Neuronal stem cell (in vitro differentiated cells): ENCODE data around the gene RAB11FIP3. TPM values are rescaled to one million over a fixed set of nuclear protein-coding genes. Genes with fewer than 3 reads are reported as not detected.

Experiments used
- DNase-seq: peaks from one replicate; pipeline ENCODE4 v3.0.0-alpha.2; 2013; ENCODE audit warnings: low spot score
- H2AFZ ChIP-seq: one replicate; pipeline ENCODE4 v1.6.1; 2013; ENCODE audit warnings: mild to moderate bottlenecking, low read length, inconsistent platforms
- H2AK5ac ChIP-seq: 2 replicates; pipeline ENCODE4 v1.6.1; 2013; ENCODE audit warnings: low read depth, mild to moderate bottlenecking, inconsistent platforms, low read length, moderate library complexity, mixed read lengths
- H2BK120ac ChIP-seq: 2 replicates; pipeline ENCODE4 v1.6.1; 2013; ENCODE audit warnings: low read depth, mild to moderate bottlenecking, inconsistent platforms, low read length, moderate library complexity, mixed read lengths
- H2BK12ac ChIP-seq: one replicate; pipeline ENCODE4 v1.6.1; 2013; ENCODE audit warnings: low read length, inconsistent platforms
- H2BK15ac ChIP-seq: 2 replicates; pipeline ENCODE4 v1.6.1; 2013; ENCODE audit warnings: mild to moderate bottlenecking, low read length, inconsistent platforms, mixed read lengths
- H2BK5ac ChIP-seq: one replicate; pipeline ENCODE4 v1.6.1; 2013; ENCODE audit warnings: inconsistent platforms, mild to moderate bottlenecking, low read length, moderate library complexity
- H3K14ac ChIP-seq: one replicate; pipeline ENCODE4 v1.6.1; 2013; ENCODE audit warnings: low read length, inconsistent platforms
- H3K18ac ChIP-seq: 2 replicates; pipeline ENCODE4 v1.6.1; 2013; ENCODE audit warnings: low read length, inconsistent platforms
- H3K23ac ChIP-seq: 2 replicates; pipeline ENCODE4 v1.6.1; 2013; ENCODE audit warnings: low read depth, mild to moderate bottlenecking, mixed read lengths, low read length, inconsistent platforms; ENCODE audit not compliant: poor library complexity
- H3K27ac ChIP-seq: replicated peaks from 3 replicates; pipeline ENCODE4 v1.5.1; 2013; ENCODE audit warnings: low read length, inconsistent platforms
- H3K27me3 ChIP-seq, 3 experiments: 2 replicates each; pipeline ENCODE4 v1.6.1; 2013; ENCODE audit warnings: low read length in 3 of 3, mild to moderate bottlenecking in 2 of 3, inconsistent platforms in 1 of 3, low read depth in 1 of 3, mixed read lengths in 1 of 3, moderate library complexity in 1 of 3; ENCODE audit not compliant: control insufficient read depth in 3 of 3, insufficient read depth in 3 of 3
- H3K36me3 ChIP-seq, 2 donors: replicated peaks in 1 of 2; 2 replicates each; pipeline ENCODE4 v1.6.1; 2013; ENCODE audit warnings: low read length in 2 of 2; ENCODE audit not compliant: control insufficient read depth in 2 of 2, insufficient read depth in 2 of 2
- H3K4ac ChIP-seq: 2 replicates; pipeline ENCODE4 v1.6.1; 2013; ENCODE audit warnings: inconsistent platforms, mild to moderate bottlenecking, low read length, moderate library complexity
- H3K4me1 ChIP-seq, 2 donors: 1 replicate in 1 of 2; 2 replicates in 1 of 2; pipeline ENCODE4 v1.6.1; 2013; ENCODE audit warnings: low read length in 2 of 2, low read depth in 1 of 2; ENCODE audit not compliant: control insufficient read depth in 2 of 2, insufficient read depth in 1 of 2
- H3K4me2 ChIP-seq: one replicate; pipeline ENCODE4 v1.6.1; 2013; ENCODE audit warnings: mild to moderate bottlenecking, low read length, inconsistent platforms; ENCODE audit not compliant: insufficient read depth, poor library complexity, severe bottlenecking
- H3K4me3 ChIP-seq, 2 donors: 2 replicates each; pipeline ENCODE4 v1.5.1; 2013; ENCODE audit warnings: low read length in 2 of 2, mild to moderate bottlenecking in 2 of 2, inconsistent platforms in 1 of 2, moderate library complexity in 1 of 2
- H3K79me1 ChIP-seq: one replicate; pipeline ENCODE4 v1.6.1; 2013; ENCODE audit warnings: low read depth, mild to moderate bottlenecking, inconsistent platforms, low read length, moderate library complexity
- H3K9ac ChIP-seq: one replicate; pipeline ENCODE4 v1.6.1; 2013; ENCODE audit warnings: mild to moderate bottlenecking, low read depth, low read length, inconsistent platforms; ENCODE audit not compliant: poor library complexity
- H3K9me3 ChIP-seq, 2 donors: replicated peaks in 1 of 2; 2 replicates each; pipeline versions ENCODE3 to v1.6.1; 2013; ENCODE audit warnings: low read length in 2 of 2, mild to moderate bottlenecking in 2 of 2, inconsistent platforms in 1 of 2, low read depth in 1 of 2, mixed read lengths in 1 of 2, moderate library complexity in 1 of 2; ENCODE audit not compliant: control insufficient read depth in 2 of 2, insufficient read depth in 1 of 2
- H4K8ac ChIP-seq: one replicate; pipeline ENCODE4 v1.6.1; 2013; ENCODE audit warnings: low read depth, mild to moderate bottlenecking, inconsistent platforms, low read length, moderate library complexity
- H4K91ac ChIP-seq: one replicate; pipeline ENCODE4 v1.6.1; 2013; ENCODE audit warnings: low read length, low read depth, mild to moderate bottlenecking, inconsistent platforms; ENCODE audit not compliant: poor library complexity
- WGBS, 2 donors: extraction: QIAGEN DNeasy Blood & Tissue Kit; methylation state at CpG; one replicate each; pipeline ENCODE4 v1.1.7; 2013; ENCODE audit warnings: missing lambda C conversion rate in 2 of 2, mixed read lengths in 1 of 2; ENCODE audit not compliant: insufficient read length in 2 of 2, insufficient replicate concordance in 1 of 2; ENCODE audit errors: extremely low coverage in 2 of 2; 5-methylcytosine and 5-hydroxymethylcytosine counted together
- polyA plus RNA-seq, 2 experiments: library from polyadenylated mRNA; stranded (reverse); fragments of 200-250 nt; gene quantifications; one replicate each; pipeline ENCODE4 v1.2.3, GENCODE V29; 2013

RAB11FIP3 gene, protein sequence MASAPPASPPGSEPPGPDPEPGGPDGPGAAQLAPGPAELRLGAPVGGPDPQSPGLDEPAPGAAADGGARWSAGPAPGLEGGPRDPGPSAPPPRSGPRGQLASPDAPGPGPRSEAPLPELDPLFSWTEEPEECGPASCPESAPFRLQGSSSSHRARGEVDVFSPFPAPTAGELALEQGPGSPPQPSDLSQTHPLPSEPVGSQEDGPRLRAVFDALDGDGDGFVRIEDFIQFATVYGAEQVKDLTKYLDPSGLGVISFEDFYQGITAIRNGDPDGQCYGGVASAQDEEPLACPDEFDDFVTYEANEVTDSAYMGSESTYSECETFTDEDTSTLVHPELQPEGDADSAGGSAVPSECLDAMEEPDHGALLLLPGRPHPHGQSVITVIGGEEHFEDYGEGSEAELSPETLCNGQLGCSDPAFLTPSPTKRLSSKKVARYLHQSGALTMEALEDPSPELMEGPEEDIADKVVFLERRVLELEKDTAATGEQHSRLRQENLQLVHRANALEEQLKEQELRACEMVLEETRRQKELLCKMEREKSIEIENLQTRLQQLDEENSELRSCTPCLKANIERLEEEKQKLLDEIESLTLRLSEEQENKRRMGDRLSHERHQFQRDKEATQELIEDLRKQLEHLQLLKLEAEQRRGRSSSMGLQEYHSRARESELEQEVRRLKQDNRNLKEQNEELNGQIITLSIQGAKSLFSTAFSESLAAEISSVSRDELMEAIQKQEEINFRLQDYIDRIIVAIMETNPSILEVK
- polyA plus RNA-seq (2013, experiment 1 of 2), result 24.4 TPM
- 24.0 TPM for polyA plus RNA-seq (2013, experiment 2 of 2)

DNA sequence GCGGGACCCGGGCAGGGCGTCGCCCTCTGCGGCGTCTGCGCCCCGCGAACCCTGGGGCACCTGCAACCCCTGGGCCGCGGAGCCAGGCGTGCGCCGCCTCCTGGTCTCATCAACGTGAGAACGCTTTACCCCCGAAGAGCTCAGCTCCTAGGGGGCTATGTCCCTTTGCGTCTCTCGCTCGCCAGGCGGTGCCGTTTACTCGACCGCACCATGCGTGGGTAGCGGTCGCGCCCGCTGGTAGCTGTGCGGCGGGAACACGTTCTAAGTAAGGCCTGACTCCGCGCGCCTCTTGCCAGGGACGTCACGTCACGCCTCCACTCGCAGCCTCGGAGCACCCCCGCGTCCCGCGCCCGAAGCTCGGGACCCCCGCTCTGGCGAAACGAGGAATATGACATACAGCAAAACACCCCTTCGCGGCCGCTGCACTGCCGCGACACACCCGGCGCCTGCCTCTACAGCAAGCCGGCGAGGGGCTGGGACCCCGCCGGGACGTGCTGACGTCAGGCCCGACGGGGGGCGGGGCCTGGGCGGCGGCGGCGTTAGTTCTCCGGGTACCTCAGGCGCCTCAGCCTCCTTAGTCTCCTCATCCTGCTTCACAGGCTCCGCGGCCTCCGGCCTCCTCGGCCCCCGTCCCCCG lies at the start of gene RAB11FIP3:
RAB11FIP3 (plus strand) TSS at position 568 of the 637 bp plus-strand sequence. CDS start 358 bp downstream, outside the sequence.
- Histone ChIP-seq H3K14ac (peak within 1 kb of the TSS; percentile 82), H3K9ac (peak within 1 kb of the TSS; percentile 96), H2BK5ac (peak within 1 kb of the TSS; percentile 66), H3K4me1 (peaks cover 7 to 14% of the 10 kb centered on the region in 2 donors), H3K27me3 (peaks cover 11 to 18% (median 12%) of the 10 kb centered on the region in 3 experiments), H3K36me3 (peaks cover 4 to 30% of the 10 kb centered on the region in 2 donors), H3K4me2 (peak within 1 kb of the TSS; percentile 100), H2BK120ac (no peak within 1 kb of the TSS), H2BK15ac (peak within 1 kb of the TSS; percentile 98), H3K79me1 (peaks cover 15% of the 10 kb centered on the region), H2AK5ac (peak within 1 kb of the TSS; percentile 98), H2BK12ac (no peak within 1 kb of the TSS), H3K27ac (peak within 1 kb of the TSS; percentile 54), H3K23ac (peak within 1 kb of the TSS; percentile 100), H3K9me3 (no peaks in the 10 kb centered on the region), H3K4ac (peak within 1 kb of the TSS; percentile 76), H3K4me3 (peak within 1 kb of the TSS; percentile 87 to 99), H3K18ac (peak within 1 kb of the TSS; percentile 95), H2AFZ (peak within 1 kb of the TSS; percentile 98), H4K91ac (no peak within 1 kb of the TSS), H4K8ac (peak within 1 kb of the TSS; percentile 65)
- no CpG with 5 or more reads among the region's 77 CpGs for WGBS, 2 donors
- peak; percentile 84 for DNase-seq

DNA sequence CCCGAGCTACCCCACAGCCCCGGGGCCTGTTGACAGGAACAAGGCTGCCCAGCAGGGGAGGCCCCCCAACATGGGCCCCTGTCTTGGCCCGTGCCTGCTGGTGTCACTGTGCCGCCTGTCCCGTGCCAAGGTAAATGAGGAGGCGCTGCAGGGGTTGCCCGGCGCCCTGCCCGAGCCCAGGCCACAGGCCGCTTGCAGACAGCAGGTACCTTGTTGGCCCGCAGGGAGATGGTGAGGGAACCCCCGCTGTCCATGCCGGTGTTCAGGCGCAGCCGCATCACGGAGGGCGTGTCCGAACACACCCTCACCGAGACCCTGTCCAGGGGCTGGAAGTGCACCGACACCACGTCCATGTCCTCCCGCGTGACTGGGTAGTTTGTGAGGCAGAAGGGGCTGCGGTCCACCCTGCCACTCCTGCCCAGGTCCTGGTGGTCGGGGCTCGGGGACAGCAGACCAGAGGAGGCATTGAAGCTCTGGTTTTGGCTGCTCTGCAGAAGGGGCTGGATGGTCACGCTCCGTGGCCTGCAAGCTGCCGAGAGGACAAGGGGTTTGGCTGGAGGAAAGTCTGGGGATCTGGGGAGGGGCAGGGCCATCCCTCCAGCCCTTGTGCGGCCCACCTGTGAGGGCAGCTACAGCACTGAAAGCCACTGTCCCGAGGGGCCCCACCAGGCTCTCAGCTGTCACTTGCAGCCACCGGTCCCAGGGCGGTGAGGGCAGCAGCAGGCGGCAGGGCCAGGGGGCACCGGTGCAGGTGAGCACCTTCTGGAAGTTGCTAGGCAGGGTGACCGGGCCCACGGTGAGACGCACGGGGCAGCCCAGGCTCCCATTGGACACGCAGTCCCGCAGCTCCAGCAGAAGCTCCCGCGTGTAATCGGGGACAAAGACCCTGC lies 49.3 kb upstream of the RAB11FIP3 start:
- H3K23ac ChIP-seq, result no peak overlapping the region
- H2BK12ac ChIP-seq, result no peak overlapping the region
- no peak overlapping the region for H3K4me3 ChIP-seq
- H3K18ac ChIP-seq, result no peak overlapping the region
- H2BK15ac ChIP-seq, result no peak overlapping the region
- H3K9me3 ChIP-seq, result no peaks in the 10 kb centered on the region
- no peak overlapping the region for H2AK5ac ChIP-seq
- H3K4me1 ChIP-seq, result peaks cover 0 to 7% of the 10 kb centered on the region in 2 donors
- no peak overlapping the region for H2BK120ac ChIP-seq
- no peak for DNase-seq
- peak overlapping the region; percentile 60 for H3K9ac ChIP-seq
- no peak overlapping the region for H2AFZ ChIP-seq
- peak overlapping the region; percentile 39 for H2BK5ac ChIP-seq
- no peak overlapping the region for H3K27ac ChIP-seq
- H3K27me3 ChIP-seq, result no peaks in the 10 kb centered on the region
- no peak overlapping the region for H3K4me2 ChIP-seq
- no peak overlapping the region for H4K8ac ChIP-seq
- H3K79me1 ChIP-seq, result peaks cover 14% of the 10 kb centered on the region
- no peak overlapping the region for H3K4ac ChIP-seq
- peak overlapping the region; percentile 38 for H3K14ac ChIP-seq
- no peak overlapping the region for H4K91ac ChIP-seq
- peaks cover 31 to 63% of the 10 kb centered on the region in 2 donors for H3K36me3 ChIP-seq
- WGBS, 2 donors, result no CpG with 5 or more reads among the region's 44 CpGs

DNA sequence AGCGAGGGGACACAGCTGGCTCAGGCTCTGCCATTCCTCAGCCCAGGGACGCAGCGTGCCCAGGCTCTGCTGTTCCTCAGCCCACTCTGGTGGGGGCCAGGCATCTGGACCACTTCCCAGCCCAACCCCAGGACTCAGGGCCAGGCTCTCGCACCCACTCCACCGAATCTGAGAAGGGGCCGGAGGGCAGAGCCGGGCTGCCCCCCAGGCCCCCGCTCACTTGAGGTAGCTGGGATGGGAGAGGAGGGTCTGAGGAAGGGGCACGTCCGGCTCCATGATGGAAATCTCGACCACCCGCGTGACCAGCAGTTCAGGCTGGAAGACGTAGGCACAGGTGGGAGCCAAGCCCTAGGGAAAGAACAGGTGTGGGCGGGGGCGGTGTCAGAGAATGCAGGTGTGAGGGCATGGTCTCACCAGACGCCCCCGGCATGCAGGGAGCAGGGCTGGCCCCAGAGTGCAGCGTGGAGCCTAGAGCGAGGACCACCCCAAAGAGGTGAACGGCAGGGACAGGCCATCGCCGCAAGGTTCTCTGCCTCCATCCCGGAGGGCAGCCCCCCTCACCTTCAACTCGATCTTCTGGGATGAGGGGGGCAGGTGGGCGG lies 48.5 kb upstream of the RAB11FIP3 start:
- Histone ChIP-seq H2AFZ (no peak overlapping the region), H3K4ac (no peak overlapping the region), H3K36me3 (peaks cover 28 to 56% of the 10 kb centered on the region in 2 donors), H3K4me3 (no peak overlapping the region), H3K4me1 (peaks cover 0 to 7% of the 10 kb centered on the region in 2 donors), H2BK15ac (no peak overlapping the region), H3K27me3 (no peaks in the 10 kb centered on the region), H3K9me3 (no peaks in the 10 kb centered on the region), H3K4me2 (no peak overlapping the region), H2BK5ac (peak overlapping the region; percentile 39), H3K23ac (peak overlapping the region; percentile 55), H2BK12ac (no peak overlapping the region), H2BK120ac (no peak overlapping the region), H3K18ac (no peak overlapping the region), H3K9ac (peak overlapping the region; percentile 44), H4K8ac (no peak overlapping the region), H3K79me1 (peaks cover 17% of the 10 kb centered on the region), H3K27ac (no peak overlapping the region), H2AK5ac (no peak overlapping the region), H4K91ac (no peak overlapping the region), H3K14ac (peak overlapping the region; percentile 38)
- no CpG with 5 or more reads among the region's 26 CpGs for WGBS, 2 donors
- no peak for DNase-seq
